Astrocyte of the cerebellum (primary cell): ENCODE results near the gene KCNK4.
A peak's percentile ranks its signal among the peaks of the same experiment; 100 is the strongest.

Source experiments
- DNase-seq: peaks from one replicate; pipeline ENCODE4 v3.0.0-alpha.2; 2011; ENCODE audit warnings: low read depth
- H3K4me3 ChIP-seq: 2 replicates; pipeline ENCODE4 v1.5.1; 2011; ENCODE audit warnings: mild to moderate bottlenecking, low read depth, low read length, moderate library complexity
- in situ Hi-C: cut with HindIII; loops from 2 replicates; pipeline ENCODE4 v1.10.0; 2017; ENCODE audit warnings: low sequenced_read_pairs
- TF ChIP-seq, protein P1 (sequence below): IDR thresholded peaks from 2 replicates; pipeline ENCODE4 v1.5.1; 2012; ENCODE audit warnings: low read length, low read depth, moderate library complexity, mild to moderate bottlenecking; ENCODE audit errors: missing control alignments

The KCNK4 gene

DNA sequence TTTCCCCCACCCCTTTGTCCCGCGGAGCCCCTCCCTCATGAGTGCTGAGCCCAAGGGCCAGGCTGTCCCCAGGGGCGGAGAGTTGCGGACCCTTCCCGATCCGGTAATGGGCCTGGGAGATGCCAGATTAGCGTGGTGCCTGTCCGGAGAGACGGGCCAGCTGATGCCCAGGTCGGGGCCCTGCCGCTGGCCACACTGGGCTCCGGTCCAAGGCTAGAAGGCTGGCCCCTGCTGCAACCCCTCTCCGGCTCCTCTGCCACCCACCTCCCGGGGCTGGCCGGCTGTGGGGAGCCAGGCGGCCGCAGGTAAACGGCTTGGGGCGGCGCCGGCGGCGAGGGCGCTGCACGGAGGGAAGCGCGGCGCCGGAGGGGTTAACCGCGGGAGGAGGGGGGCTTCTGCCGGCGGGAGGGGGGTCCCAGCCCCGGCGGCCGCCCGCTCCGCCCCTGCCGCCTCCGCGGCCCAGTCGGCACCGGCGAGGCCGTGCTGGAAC is at the start of gene KCNK4:
Gene KCNK4 (plus strand): TSS at position 41 of the 490 bp plus-strand sequence. CDS start 1,717 bp downstream, outside the sequence.
- in situ Hi-C loops: no loop called here
- TF ChIP-seq, protein P1, sequence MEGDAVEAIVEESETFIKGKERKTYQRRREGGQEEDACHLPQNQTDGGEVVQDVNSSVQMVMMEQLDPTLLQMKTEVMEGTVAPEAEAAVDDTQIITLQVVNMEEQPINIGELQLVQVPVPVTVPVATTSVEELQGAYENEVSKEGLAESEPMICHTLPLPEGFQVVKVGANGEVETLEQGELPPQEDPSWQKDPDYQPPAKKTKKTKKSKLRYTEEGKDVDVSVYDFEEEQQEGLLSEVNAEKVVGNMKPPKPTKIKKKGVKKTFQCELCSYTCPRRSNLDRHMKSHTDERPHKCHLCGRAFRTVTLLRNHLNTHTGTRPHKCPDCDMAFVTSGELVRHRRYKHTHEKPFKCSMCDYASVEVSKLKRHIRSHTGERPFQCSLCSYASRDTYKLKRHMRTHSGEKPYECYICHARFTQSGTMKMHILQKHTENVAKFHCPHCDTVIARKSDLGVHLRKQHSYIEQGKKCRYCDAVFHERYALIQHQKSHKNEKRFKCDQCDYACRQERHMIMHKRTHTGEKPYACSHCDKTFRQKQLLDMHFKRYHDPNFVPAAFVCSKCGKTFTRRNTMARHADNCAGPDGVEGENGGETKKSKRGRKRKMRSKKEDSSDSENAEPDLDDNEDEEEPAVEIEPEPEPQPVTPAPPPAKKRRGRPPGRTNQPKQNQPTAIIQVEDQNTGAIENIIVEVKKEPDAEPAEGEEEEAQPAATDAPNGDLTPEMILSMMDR: no peak
- no peak within 1 kb of the TSS for H3K4me3 ChIP-seq

DNA sequence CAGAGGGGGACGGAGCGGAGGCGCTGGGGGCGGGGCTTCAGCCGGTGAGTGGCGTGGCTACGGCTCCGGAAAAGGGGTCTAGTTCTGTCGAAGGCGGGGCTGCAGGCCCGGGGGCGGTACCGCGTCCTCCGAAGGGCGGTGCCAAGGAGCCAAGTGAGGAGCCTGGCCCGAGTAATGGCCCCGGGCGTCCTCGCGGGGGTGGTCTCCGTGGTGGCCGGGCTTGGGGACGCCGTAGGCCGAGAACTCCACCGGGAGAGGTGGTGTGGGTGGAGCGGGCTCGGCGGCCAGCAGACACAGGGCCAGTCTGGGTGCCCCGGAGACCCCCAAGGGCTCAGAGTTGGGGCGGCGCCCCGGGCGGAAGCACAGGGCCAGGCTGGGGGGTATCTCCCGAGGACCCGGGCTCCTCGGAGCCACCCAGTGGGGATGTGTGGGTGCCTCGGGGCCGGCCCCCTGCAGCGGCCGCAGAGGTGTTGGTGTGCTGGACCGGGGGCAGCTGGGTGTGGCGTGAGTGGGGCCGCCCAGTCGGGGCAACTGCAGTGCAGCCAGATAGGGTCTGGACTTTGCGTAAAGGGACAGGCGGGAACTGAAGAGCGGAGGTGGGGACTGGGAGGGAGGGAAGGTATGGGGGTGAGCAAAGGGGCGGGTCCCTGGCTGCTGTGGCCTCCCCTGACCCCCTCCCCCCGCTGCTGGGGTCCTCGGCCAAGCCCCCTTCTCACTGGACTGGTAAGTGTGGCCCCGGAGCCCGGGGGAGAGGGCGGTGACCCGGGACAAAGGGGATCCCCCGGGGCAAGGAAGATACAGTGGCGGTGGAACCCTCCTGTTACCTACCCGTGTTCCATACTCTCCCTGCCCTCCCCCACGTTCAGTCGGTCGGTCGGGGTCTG is 49.4 kb upstream of the KCNK4 start:
- in situ Hi-C loops: no loop called here
- TF ChIP-seq, protein P1: no peak
- DNase-seq: no peak
- H3K4me3 ChIP-seq: peak overlapping the region; percentile 92

More for the DNA sequence above, at the start of gene KCNK4:
- no peak for DNase-seq

DNA sequence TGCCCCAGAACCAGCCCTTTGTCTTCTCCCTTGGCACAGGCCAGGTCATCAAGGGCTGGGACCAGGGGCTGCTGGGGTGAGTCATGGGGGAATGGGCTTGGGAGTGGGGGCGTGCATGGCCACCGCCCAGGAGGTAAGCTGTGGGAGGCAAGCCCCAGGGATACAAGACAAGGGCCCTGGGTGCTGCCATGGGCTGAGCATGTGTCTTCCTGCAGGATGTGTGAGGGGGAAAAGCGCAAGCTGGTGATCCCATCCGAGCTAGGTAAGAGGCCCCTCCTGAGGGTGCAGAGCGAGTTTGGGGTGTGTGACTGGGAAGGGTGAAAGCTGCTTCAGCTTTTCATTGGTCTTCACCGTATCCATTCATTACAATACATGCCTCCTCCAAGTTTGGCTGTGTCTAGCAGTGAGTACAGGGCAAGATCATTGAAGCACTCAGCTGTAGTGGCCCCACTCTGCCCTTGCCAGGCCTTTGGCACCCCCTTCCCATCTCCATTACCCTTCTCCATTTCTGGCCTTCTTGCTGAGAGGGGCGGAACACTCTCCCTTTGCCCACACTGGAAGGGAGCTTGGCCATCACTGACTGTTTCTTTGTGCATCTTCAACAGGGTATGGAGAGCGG is 47.8 kb upstream of the KCNK4 start:
- no peak for DNase-seq
- no peak overlapping the region for H3K4me3 ChIP-seq
- TF ChIP-seq, protein P1: no peak
- in situ Hi-C loops: no loop called here

DNA sequence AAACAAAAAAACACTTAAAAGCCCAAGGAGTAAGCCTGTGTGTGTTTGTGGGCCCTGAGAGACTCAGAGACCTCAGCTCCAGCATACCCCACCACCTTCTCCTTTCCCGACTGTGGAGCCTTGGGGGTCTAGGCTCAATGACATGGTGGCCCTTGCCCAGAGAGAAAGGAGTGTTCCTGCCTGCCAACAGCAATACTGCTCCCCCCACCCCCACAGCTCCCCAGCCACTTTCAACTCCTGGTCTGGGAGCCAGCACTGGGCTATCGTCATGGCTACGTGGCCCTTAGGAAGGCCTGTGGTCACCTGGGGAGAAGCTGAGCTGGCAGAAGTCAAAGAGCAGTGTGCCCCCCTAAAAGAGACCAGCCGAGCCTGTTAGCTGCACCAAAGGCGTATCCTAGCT is 47.0 kb upstream of the KCNK4 start:
- no peak for DNase-seq
- TF ChIP-seq, protein P1: no peak
- in situ Hi-C loops: no loop called here
- no peak overlapping the region for H3K4me3 ChIP-seq

DNA sequence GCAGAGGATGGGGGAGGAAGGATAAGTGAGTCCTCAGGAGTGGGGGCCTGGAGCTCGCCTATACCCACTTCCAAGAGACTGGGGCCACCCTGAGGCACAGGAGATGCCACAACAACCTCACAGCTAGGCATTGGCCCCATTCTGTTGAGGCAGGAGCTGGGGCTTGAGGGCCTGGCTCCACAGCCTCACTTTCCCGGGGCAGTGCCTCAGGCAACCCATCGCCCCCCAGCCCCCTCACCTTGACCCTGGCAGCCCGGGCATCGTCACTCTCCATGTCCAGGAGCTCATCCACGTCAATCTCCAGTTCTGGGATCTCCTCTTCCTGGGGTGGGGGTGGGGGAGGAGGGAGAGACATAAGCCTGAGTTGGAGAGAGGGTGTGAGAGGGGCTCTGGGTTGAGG is 46.1 kb upstream of the KCNK4 start:
- in situ Hi-C loops: no loop called here
- TF ChIP-seq, protein P1: no peak
- DNase-seq: no peak
- peak overlapping the region; percentile 71 for H3K4me3 ChIP-seq

DNA sequence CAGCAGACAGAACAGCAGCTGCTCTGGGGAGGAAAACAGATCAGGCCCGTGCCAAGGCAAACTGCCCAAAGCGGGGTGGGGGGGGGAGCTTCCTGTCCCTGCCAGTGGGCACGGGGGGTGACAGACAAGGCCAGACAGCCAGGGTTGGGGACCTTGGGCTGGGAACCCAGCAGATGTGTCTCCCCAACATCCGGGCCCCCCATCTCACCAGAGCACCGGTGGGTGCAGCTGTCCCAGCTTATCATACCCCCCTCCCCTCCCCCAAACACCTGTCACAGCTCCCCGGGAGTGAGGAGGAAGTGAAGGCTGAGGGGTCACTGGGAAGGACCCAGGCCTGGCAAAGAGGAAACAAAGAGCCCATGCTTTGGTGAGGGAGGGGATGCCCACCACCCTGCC is 45.7 kb upstream of the KCNK4 start:
- in situ Hi-C loops: no loop called here
- DNase-seq: no peak
- TF ChIP-seq, protein P1: no peak

More for the DNA sequence above, 45.7 kb upstream of the KCNK4 start:
- peak overlapping the region; percentile 71 for H3K4me3 ChIP-seq
